Ascending aorta (tissue), 2 donors: Measurements from ENCODE around the gene KLHL6. TPM values are rescaled to one million over a fixed set of nuclear protein-coding genes. Genes with fewer than 3 reads are reported as not detected.

ENCODE experiments used
- DNase-seq, 2 donors: peaks; one replicate each; pipeline ENCODE4 v3.0.0-alpha.2; 2019; ENCODE audit warnings: low spot score in 2 of 2
- H3K27ac ChIP-seq, 2 donors: fragments of 200-600 bp; sonication (generic); one replicate each; pipeline ENCODE4 v1.5.1; 2016 to 2017; ENCODE audit warnings: mild to moderate bottlenecking in 1 of 2
- H3K27me3 ChIP-seq: fragments of 200-600 bp; sonication (generic); one replicate; pipeline ENCODE4 v1.5.1; 2017
- H3K36me3 ChIP-seq, 2 donors: fragments of 200-600 bp; sonication (generic); one replicate each; pipeline ENCODE4 v1.5.1; 2016
- H3K4me1 ChIP-seq, 2 donors: fragments of 200-600 bp; sonication (generic); one replicate each; pipeline ENCODE4 v1.5.1; 2016 to 2017; ENCODE audit warnings: mild to moderate bottlenecking in 1 of 2
- H3K4me3 ChIP-seq, 2 donors: fragments of 200-600 bp; sonication (generic); one replicate each; pipeline ENCODE4 v1.5.1; 2016 to 2017; ENCODE audit warnings: mild to moderate bottlenecking in 1 of 2
- H3K9me3 ChIP-seq, 2 donors: fragments of 200-600 bp; sonication (generic); one replicate each; pipeline ENCODE4 v1.5.1; 2016
- intact Hi-C: fragments of 100-400 bp; cut with DNase I; formaldehyde crosslinking; loops from one replicate; pipeline ENCODE4 v1.15.1; 2023
- total RNA-seq: library from RNA; depleted of rRNA; stranded (reverse); fragments of >200 nt; gene quantifications from one replicate; pipeline ENCODE4 v1.1.0, GENCODE V29; 2016
- TF ChIP-seq, protein P1 (sequence below), 3 experiments: fragments of 200-600 bp in 2 of 3; fragments of 450-650 bp in 1 of 3; sonication (generic) in 2 of 3; IDR thresholded peaks; one replicate each; pipeline ENCODE4 v1.5.1; 2016 to 2019; ENCODE audit warnings: antibody characterized with exemption in 3 of 3, mild to moderate bottlenecking in 1 of 3, moderate library complexity in 1 of 3

KLHL6 gene
- total RNA-seq, 1 donor from 2014 or later: 1.5 TPM

DNA sequence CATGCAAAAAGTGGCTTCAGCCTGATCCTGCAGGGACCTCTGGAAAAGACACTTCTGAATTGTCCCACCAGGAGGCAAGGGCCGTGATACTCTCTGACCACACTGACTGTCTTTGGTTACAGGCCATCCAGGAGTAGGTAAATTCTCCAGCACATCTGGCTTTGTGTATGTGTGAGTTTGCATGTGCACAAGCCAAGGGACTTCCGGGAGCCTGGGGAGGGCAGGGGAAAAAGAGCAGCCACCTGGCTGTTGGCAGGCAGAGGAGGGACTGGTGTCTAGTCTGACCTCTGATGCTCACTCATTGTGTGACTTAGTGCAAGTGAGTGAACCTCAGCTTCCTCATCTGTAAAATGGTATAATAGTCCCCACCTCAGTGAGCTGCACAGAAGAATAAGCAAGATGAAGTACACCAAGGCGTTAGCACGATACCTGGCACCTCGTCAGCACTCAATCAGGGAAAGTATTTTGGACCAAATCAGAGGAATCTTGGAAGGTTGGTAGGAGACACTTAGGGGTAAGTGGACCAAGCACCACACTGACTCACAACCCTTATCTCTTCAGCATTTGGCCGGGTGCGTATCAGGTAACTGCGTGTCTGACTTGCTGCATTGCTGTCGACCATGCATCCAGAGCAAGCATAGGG, 19.1 kb downstream of the KLHL6 start:
- no peak overlapping the region for H3K27ac ChIP-seq
- H3K4me3 ChIP-seq: no peak overlapping the region
- TF ChIP-seq, protein P1, sequence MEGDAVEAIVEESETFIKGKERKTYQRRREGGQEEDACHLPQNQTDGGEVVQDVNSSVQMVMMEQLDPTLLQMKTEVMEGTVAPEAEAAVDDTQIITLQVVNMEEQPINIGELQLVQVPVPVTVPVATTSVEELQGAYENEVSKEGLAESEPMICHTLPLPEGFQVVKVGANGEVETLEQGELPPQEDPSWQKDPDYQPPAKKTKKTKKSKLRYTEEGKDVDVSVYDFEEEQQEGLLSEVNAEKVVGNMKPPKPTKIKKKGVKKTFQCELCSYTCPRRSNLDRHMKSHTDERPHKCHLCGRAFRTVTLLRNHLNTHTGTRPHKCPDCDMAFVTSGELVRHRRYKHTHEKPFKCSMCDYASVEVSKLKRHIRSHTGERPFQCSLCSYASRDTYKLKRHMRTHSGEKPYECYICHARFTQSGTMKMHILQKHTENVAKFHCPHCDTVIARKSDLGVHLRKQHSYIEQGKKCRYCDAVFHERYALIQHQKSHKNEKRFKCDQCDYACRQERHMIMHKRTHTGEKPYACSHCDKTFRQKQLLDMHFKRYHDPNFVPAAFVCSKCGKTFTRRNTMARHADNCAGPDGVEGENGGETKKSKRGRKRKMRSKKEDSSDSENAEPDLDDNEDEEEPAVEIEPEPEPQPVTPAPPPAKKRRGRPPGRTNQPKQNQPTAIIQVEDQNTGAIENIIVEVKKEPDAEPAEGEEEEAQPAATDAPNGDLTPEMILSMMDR (IDR thresholded peaks at IDR 0.05): no peak
- H3K9me3 ChIP-seq: no peaks in the 10 kb centered on the region
- H3K36me3 ChIP-seq: no peaks in the 10 kb centered on the region
- H3K4me1 ChIP-seq: no peaks in the 10 kb centered on the region
- no peak for DNase-seq
- no peaks in the 10 kb centered on the region for H3K27me3 ChIP-seq
- intact Hi-C loops: no loop called here

DNA sequence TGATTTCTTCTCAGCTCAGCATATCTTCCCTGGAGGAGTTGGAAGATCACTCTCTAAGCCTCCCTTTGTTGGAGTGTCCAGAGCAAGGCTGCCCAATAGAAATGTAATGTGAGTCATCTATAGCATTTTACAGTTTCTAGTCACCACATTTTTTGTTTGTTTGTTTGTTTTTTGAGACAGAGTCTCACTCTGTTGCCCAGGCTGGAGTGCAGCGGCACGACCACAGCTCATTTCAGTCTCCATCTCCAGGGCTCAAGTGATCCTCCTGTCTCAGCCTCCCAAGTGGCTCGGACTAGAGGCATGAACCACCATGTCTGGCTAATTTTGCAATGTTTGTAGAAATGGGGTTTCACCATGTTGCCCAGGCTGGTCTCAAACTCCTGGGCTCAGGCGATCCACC, 21.3 kb downstream of the KLHL6 start:
- TF ChIP-seq, protein P1 (IDR thresholded peaks at IDR 0.05): no peak
- Histone ChIP-seq H3K27ac (no peak overlapping the region), H3K27me3 (no peaks in the 10 kb centered on the region), H3K4me3 (no peak overlapping the region), H3K4me1 (no peaks in the 10 kb centered on the region), H3K36me3 (no peaks in the 10 kb centered on the region), H3K9me3 (no peaks in the 10 kb centered on the region)
- intact Hi-C loops: no loop called here
- DNase-seq: no peak

DNA sequence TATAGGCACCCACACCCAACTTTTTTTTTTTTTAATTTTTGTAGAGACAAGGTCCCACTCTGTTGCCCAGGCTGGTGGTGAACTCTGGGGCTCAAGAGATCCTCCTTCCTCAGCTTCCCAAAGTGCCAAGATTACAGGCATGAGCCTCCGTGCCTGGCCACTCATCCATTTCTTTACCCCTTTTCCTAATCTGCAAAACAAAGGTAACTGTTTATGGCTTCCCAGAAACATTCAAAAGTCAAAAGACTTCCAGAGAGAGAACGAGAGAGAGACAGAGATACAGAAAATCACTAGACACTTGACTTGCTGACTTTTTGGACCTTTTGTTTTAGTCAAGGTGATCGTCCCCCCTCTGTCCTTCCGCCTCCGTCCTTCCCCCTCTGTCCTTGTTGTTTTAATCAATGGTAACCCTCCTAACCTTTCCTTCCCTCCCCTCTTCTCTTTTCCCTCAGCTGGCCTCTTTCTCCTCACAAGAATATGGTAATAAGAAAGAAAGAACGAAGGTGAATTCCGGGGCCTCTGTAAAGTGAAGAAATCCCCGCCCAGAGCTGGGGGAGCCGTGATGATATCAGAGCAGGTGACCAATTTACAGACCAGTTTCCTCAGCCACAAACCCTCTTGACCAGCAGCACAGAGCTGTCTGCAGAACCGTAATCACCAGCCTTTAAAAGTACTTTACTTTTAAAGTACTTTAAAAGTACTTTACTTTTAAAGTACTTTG, 21.9 kb downstream of the KLHL6 start:
- no peaks in the 10 kb centered on the region for H3K4me1 ChIP-seq
- no peak for DNase-seq
- no peak overlapping the region for H3K27ac ChIP-seq
- H3K36me3 ChIP-seq: no peaks in the 10 kb centered on the region
- no peak overlapping the region for H3K4me3 ChIP-seq
- intact Hi-C loops: no loop called here
- TF ChIP-seq, protein P1 (IDR thresholded peaks at IDR 0.05): no peak
- H3K9me3 ChIP-seq: no peaks in the 10 kb centered on the region
- H3K27me3 ChIP-seq: no peaks in the 10 kb centered on the region

DNA sequence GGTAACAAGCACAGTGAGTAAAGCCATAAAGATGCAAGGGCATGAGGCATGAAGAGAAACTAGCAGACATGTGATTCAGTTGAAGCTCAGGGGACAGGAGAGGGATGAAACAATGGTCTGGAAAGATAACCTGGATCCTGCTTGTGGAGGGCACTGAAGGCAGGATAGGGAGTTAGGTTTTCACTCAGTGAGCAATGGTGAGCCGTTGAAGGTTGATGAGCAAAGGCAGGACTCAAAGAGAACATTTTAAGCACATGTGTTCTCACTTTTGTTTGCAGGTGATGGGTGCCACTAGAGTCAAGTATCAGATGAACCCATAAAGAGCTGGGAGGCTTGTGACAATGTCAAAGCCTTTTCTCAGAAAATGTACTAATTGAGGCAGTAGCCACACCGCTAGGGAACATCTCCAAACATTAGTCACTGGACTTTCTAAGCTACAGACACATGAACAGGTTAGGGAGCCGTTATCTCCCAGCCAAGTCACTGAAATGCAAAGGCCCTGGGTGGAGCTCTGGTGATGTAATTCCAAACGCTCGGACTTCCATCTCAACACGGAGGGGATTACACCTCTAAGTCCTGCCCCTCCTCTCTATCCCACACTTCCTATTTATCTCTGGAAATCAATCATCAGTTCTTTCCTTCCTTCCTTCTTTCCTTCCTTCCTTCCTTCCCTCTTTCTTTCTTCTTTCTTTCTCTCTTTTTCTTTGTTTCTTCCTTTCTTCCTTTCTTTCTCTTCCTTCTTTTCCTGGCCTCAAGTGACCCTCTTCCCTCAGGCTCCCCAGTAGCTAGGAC, 22.7 kb downstream of the KLHL6 start:
- H3K4me3 ChIP-seq: no peak overlapping the region
- intact Hi-C loops: no loop called here
- H3K36me3 ChIP-seq: no peaks in the 10 kb centered on the region
- H3K27me3 ChIP-seq: no peaks in the 10 kb centered on the region
- H3K4me1 ChIP-seq: no peaks in the 10 kb centered on the region
- H3K9me3 ChIP-seq: no peaks in the 10 kb centered on the region
- TF ChIP-seq, protein P1 (IDR thresholded peaks at IDR 0.05): no peak
- DNase-seq: no peak
- H3K27ac ChIP-seq: no peak overlapping the region

DNA sequence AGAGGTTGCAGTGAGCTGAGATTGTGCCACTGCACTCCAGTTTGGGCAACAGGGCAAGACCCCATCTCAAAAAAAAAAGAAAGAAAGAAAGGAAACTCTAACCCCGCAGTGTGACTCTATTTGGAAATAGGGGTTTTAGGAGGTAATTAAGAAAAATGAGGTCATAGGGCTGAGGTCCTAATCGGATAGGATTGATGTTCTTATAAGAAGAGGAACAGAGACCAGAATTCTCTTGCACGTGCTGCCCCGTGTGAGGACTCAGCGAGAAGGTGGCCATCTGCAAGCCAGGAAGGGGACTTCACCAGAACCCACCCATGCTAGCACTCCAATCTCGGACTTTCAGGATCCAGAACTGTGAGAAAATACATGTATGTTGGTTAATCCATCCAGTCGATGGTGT, 25.8 kb downstream of the KLHL6 start:
- Histone ChIP-seq H3K36me3 (no peaks in the 10 kb centered on the region), H3K27ac (no peak overlapping the region), H3K4me1 (no peaks in the 10 kb centered on the region), H3K27me3 (no peaks in the 10 kb centered on the region), H3K9me3 (no peaks in the 10 kb centered on the region), H3K4me3 (no peak overlapping the region)
- DNase-seq: no peak
- TF ChIP-seq, protein P1 (IDR thresholded peaks at IDR 0.05): no peak
- intact Hi-C loops: no loop called here
